ENCODE measurements around the gene RAB8B.
A peak's percentile ranks its signal among the peaks of the same experiment; 100 is the strongest.

The RAB8B gene

DNA sequence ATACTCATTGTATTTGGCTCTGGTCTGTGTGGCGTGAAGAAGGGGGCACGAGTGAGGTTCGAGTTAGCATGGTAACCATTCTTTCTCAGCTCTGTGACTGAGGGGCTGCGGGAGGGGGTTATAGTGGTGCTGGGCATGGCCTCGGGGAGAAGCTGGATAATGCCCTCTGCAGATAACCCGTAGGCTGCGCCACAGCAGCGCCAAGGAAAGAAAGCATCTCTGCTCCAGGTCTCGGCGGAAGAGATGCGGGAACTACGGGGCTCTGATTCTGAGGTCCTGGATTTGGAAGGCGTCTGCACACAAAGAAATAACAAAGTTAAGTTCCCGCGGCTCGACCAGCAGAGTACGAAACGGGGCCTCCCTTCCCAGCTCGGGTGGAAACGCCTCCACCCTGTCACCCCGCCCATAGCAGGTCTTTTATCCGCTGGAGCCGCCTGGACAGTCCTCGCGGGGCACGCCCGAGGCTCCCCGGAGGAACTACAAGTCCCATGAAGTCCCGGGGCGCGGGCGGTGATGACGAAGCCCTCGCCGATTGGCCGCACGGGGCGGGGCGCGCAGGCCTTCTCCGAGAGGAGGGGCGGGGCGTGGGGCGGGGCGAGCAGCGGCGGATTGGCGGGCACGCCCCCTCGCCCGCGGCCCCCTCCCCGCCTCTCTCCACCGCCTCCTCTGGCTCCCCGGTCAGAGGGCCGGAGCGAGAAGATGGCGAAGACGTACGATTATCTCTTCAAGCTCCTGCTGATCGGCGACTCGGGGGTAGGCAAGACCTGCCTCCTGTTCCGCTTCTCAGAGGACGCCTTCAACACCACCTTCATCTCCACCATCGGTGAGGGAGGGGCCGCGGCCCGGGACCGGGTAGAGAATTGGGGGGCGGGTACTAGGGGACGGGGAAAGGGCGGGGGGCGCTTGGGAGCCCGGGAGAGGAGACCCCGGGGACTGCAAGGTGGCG is at the start of gene RAB8B:
Gene RAB8B (plus strand): TSS at position 681 of the 946 bp plus-strand sequence. CDS start 19 bp downstream, at position 700.
- peak; percentile 94 to 99 (median 95) for DNase-seq (ENCODE audit: low read depth in 3 of 3, low spot score in 1 of 3)

DNA sequence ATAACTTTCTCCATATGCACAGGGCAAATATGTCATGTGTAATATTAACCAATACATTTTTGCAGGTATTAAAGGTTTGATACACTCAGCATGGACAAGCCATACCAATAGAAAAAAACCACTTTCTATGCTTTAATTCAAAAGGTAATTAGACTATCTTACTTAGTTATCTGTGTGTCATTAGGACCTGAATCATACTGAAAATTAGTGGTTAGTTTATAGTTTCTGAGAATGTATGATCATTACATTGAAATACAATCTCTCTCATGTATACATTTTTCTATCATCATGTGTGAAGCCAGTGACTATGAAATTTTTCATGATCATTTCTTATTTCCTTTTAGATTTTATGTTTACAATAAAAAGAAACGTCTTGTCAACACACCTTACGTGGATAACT is 48.5 kb upstream of the RAB8B start:
- DNase-seq (ENCODE audit: low read depth in 3 of 3, low spot score in 1 of 3): no peak

DNA sequence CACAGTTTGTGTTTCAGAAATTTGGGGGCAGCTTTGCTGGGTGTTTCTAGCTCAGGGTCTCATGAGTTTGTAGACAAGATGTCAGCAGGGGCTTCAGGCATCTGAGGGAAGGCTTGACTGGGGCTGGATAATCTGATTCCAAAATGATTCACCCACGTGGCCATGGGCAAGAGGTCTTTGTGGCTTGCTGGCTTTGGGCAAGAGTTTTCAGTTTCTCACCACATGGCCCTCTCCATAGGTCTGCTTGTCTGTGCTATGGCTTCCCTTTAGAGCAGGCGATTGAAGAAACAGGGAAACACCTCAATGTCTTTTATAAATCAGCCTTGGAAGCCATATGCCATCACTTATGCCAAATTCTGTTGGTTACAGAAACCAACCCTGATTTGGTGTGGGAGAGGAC is 44.0 kb upstream of the RAB8B start:
- DNase-seq (ENCODE audit: low read depth in 3 of 3, low spot score in 1 of 3): no peak

DNA sequence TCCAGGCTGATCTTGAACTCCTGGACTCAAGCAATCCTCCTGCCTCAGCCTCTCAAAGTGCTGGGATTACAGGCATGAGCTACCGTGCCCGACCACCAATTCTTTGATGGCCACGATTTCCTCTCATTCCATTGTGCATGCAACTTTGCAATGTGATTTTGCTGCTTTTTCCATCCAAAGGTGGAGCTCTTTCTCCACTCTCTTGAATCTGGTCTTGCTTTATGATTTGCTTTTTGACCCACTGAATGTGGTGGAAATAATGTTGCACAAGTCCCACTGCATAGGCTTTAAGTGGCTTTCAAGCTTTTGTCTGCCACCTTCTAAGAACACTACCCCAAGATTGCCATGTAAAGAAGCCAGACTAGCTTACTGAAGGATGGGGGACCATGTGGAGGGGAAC is 42.7 kb upstream of the RAB8B start:
- DNase-seq (ENCODE audit: low read depth in 3 of 3, low spot score in 1 of 3): no peak

- DNase-seq (ENCODE audit: low read depth in 3 of 3, low spot score in 1 of 3): no peak
Observed at GRCh38 chr15:63151665-63152064, 37.7 kb upstream of the RAB8B start.

GRCh38 chr15:63155486-63155885 is 33.9 kb upstream of the RAB8B start:
- DNase-seq (ENCODE audit: low read depth in 3 of 3, low spot score in 1 of 3): no peak

GRCh38 chr15:63156086-63156710 is 33.2 kb upstream of the RAB8B start:
- no peak for DNase-seq (ENCODE audit: low read depth in 3 of 3, low spot score in 1 of 3)

- no peak for DNase-seq (ENCODE audit: low read depth in 3 of 3, low spot score in 1 of 3)
Observed at GRCh38 chr15:63156755-63157117, 32.7 kb upstream of the RAB8B start.

DNA sequence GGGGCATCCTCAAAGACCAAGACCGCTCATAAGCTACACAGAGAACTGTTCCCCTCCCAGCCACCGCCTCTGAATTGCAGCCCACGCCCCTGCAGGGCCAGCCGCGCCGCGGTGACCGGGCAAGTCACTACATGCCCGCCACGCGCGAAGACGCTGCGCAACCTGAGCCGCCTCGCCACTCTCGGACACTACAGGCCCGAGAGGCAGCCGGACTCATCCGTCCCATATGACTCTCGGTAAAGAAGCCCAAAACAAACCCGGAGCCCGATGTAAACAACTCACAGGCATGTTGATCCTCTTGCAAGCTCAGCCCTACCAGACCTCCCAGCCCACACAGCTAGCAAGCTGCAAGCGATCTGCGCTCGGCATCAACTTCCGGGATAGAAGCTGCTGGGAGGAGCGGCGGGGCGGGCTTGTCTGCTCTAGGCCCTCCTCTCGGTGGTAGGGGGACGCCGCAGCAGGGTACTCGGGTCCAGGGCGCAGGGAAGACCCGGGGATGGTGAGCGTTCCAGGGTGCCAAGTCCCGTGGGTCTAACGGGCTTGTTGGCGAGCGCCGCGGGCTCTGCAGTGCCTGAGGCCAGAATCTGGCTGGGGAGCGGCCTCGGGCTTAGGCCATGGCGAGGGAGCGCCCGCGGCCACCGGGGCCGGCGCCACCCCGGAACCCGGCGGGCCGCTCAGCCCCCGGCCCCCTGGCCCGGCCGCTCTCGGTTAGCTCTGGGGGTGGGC is 32.1 kb upstream of the RAB8B start, which contains the start of gene RPS27L:
Gene RPS27L (minus strand): TSS at position 360 of the 726 bp plus-strand sequence. CDS start 72 bp downstream, at position 288.
- peak; percentile 54 to 75 (median 70) for DNase-seq (ENCODE audit: low read depth in 3 of 3, low spot score in 1 of 3)

GRCh38 chr15:63157891-63158431 is 31.4 kb upstream of the RAB8B start:
- DNase-seq (ENCODE audit: low read depth in 3 of 3, low spot score in 1 of 3): no peak

DNA sequence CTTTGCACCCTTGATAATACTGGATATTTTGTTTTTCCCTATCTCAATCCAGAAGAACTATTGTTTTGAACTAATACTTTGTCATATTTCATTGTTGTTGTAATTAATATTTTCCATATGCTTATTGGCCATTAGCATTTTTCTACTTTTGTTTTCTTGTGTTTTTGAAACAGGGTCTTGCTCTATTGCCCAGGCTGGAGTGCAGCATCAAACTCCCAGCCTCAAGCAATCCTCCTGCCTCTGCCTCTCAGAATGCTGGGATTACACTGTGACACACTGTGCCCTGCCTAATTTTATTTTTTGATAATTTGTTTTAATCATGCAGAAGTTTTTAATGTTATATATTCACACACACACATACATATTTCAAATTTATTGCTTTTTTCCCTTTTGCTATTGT is 28.8 kb upstream of the RAB8B start:
- DNase-seq (ENCODE audit: low read depth in 3 of 3, low spot score in 1 of 3): no peak

DNA sequence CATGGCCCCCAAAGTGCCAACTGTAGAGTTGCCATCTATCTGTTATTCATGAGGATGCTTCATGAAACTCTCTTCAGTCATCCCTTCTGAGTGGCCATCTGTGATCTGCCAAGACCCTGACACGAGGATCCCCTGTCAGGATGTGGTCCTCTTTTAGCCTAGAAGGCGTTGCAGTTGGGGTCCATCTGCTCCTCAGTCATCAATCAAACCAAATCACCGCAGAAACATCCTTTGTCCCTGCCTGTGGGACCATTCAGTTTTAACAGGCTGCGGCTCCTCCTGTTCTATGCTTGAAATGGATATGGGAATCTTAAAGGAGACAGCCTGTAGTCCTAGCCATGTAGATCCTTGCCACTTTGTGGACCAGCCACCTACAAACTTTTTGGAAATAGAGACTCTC is 26.2 kb upstream of the RAB8B start:
- no peak for DNase-seq (ENCODE audit: low read depth in 3 of 3, low spot score in 1 of 3)

DNA sequence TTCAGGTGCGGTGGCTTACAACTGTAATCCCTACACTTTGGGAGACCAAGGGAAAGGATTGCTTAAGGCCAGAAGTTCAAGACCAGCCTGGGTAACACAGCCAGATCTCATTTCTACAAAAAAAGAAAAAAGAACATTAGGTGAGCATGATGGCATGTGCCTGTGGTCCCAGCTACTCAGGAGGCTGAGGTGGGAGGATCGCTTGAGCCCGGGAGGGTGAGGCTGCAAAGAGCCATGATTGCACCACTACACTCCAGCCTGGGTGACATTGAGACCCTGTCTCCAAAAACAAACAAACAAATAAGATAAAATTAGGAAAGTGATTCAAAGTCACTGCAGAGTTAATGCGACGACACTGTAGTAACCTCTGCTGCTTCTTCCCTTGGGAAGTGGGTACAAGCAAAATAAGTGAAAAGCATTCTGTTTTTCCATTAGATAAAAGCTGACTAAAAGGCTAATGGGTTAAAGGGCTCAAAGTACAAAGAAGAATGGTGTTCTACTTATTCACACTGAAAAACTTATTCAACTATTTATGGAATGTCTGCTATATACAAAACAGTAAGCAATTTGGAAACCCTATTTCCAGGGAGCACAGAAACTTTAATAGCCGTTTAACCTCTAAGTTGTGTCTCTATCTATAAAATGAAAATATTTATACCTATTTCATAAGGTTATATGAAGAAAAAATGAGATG is 24.1 kb upstream of the RAB8B start:
- no peak for DNase-seq (ENCODE audit: low read depth in 3 of 3, low spot score in 1 of 3)

GRCh38 chr15:63166219-63166618 is 23.2 kb upstream of the RAB8B start:
- DNase-seq (ENCODE audit: low read depth in 3 of 3, low spot score in 1 of 3): no peak

- no peak for DNase-seq (ENCODE audit: low read depth in 3 of 3, low spot score in 1 of 3)
Observed at GRCh38 chr15:63169788-63170187, 19.6 kb upstream of the RAB8B start.

- DNase-seq (ENCODE audit: low read depth in 3 of 3, low spot score in 1 of 3): no peak
Observed at GRCh38 chr15:63172376-63172775, 17.0 kb upstream of the RAB8B start.

DNA sequence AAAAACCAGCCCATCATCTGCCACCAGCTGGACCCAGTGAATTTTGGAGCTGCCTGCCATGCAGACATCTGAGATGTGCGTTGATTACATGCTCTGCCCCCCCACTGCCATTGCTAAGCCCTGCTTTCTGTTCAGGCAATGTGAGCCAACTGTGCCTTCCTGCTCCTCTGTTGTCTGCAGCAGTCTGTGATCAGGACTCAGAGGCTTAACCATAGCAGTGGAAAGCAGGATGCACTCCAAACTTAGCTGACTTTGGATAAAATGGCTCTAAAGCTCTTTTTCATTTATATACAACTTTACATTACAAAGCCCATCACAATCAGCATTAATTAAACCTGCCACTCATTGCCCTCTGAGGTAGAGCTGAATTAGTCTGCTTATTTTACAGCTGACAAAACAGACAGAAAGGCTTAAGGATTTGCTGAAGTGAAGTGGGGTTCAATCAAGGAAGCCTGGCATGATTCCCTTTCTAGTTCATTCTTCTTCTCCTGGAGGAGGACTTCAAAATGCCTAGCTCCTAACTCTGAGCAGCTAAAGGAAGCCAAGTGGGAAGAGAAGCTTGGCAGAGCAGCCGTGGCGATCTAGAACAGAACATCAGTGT is 16.5 kb upstream of the RAB8B start:
- no peak for DNase-seq (ENCODE audit: low read depth in 3 of 3, low spot score in 1 of 3)

DNA sequence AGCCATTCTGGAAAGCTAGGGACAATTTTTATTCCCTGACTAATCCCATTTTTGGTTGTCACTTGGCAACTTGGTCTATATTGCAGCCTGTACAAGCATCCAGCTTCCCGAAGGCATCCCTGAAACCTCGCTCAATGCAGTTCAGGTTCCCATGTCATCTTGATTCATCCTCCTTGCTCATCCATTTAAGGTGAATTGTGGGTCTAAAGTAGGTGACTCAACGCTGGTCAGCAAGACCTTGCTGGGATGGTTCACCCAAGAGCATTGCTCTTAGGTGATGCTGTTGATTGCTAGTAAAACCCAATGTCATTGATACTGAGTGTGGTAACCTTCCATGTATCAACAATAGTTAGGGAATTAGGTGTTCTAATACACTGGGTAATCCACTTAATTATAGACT is 13.1 kb upstream of the RAB8B start:
- DNase-seq (ENCODE audit: low read depth in 3 of 3, low spot score in 1 of 3): no peak

DNA sequence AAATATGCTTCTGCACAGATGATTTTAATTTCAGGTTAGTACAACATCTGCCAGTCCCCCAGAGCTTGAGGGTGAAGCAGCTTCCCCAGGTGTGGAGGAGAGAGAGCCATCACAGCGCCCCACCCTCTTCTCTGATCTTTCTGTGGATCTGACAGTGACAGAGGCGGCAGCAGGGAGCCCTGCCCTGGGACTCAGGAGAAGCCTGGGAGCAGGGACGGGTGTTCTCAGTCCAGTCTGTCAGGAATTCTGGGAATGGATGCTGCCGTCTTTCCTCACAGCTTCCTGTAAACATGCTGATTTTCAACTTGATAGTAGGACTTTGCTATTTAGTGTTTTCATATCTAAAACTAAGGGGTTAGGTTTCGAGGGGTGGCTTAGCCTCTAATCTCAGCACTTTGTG is 11.4 kb upstream of the RAB8B start:
- no peak for DNase-seq (ENCODE audit: low read depth in 3 of 3, low spot score in 1 of 3)

- DNase-seq (ENCODE audit: low read depth in 3 of 3, low spot score in 1 of 3): no peak
Observed at GRCh38 chr15:63180746-63181145, 8.7 kb upstream of the RAB8B start.

All from stimulated activated CD4-positive, alpha-beta T cell treated with anti-CD3 and anti-CD28 coated beads, TNF-alpha, amount 100 ng/mL, for 1 hour (primary cell).